Stimulated activated CD4-positive, alpha-beta T cell treated with anti-CD3 and anti-CD28 coated beads, Interleukin-1b, Interleukin-23, amount 100 ng/mL, for 48 hours (primary cell): Measurements from ENCODE around the gene NDUFS8.
A peak's percentile ranks its signal among the peaks of the same experiment; 100 is the strongest.

ENCODE experiments used
- DNase-seq: peaks from one replicate; pipeline ENCODE4 v3.0.0-alpha.2; 2020

The NDUFS8 gene

GRCh38 chr11:68038226-68038717, 7.8 kb downstream of the NDUFS8 start:
- no peak for DNase-seq

- peak; percentile 60 for DNase-seq
Measured at GRCh38 chr11:68038718-68039525, 8.4 kb downstream of the NDUFS8 start, which contains the start of gene TCIRG1. TSS of gene TCIRG1 (plus strand) at chr11:68039025. CDS start at chr11:68041272, 2,247 bp downstream.

- DNase-seq = no peak
Measured at GRCh38 chr11:68039526-68040086, 9.1 kb downstream of the NDUFS8 start.

- DNase-seq = peak; percentile 48
Measured at GRCh38 chr11:68040101-68040956, 9.8 kb downstream of the NDUFS8 start.

- DNase-seq = no peak
Measured at GRCh38 chr11:68040957-68041591, 10.6 kb downstream of the NDUFS8 start.

GRCh38 chr11:68041617-68042218, 11.2 kb downstream of the NDUFS8 start:
- DNase-seq = no peak

GRCh38 chr11:68042219-68043028, 11.9 kb downstream of the NDUFS8 start:
- no peak for DNase-seq

- no peak for DNase-seq
Measured at GRCh38 chr11:68043029-68043348, 12.5 kb downstream of the NDUFS8 start.

GRCh38 chr11:68043349-68044144, 13.1 kb downstream of the NDUFS8 start:
- DNase-seq = no peak

GRCh38 chr11:68044145-68044813, 13.8 kb downstream of the NDUFS8 start:
- DNase-seq = no peak

- DNase-seq = no peak
Measured at GRCh38 chr11:68044898-68045351, 14.4 kb downstream of the NDUFS8 start.

GRCh38 chr11:68047437-68048290, 17.2 kb downstream of the NDUFS8 start:
- DNase-seq = no peak

- no peak for DNase-seq
Measured at GRCh38 chr11:68048681-68049508, 18.4 kb downstream of the NDUFS8 start.

- DNase-seq = no peak
Measured at GRCh38 chr11:68049509-68050370, 19.3 kb downstream of the NDUFS8 start.

- DNase-seq = no peak
Measured at GRCh38 chr11:68050371-68050841, 19.9 kb downstream of the NDUFS8 start.

GRCh38 chr11:68051191-68052136, 21.0 kb downstream of the NDUFS8 start:
- DNase-seq = no peak
